ENCODE results near the gene NELL1. TPM values are rescaled to one million over a fixed set of nuclear protein-coding genes. Genes with fewer than 3 reads are reported as not detected.

The NELL1 gene
- polyA plus RNA-seq, 3 donors: 1.7 to 3.0 (median 1.7) TPM

- no peak for DNase-seq (ENCODE audit: extremely low read depth in 1 of 11, low read depth in 9 of 11, low spot score in 4 of 11)
Observed at GRCh38 chr11:20754933-20755332, 85.5 kb downstream of the NELL1 start.

DNA sequence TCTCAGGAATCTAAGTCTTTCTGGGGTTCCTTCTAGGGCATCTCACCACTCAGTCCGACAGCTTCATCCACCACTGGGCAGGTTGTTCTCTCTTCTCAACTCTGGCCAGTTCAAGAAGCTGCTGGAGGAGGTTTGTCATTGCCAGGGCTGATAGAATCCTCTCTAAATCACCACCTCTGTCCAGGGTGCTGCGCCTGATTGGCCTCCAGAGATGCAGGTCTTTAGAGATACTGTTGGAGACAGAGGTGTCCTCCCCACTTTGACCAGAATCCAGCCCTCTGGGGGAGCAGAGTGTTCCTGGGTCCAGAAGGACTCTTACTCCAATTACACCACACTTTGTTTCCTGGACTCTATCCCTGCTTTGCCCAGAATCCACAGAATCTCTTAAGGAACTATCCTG, 90.2 kb downstream of the NELL1 start:
- no peak for DNase-seq (ENCODE audit: extremely low read depth in 1 of 11, low read depth in 9 of 11, low spot score in 4 of 11)

GRCh38 chr11:20760811-20761210, 91.4 kb downstream of the NELL1 start:
- no peak for DNase-seq (ENCODE audit: extremely low read depth in 1 of 11, low read depth in 9 of 11, low spot score in 4 of 11)

- DNase-seq (ENCODE audit: extremely low read depth in 1 of 11, low read depth in 9 of 11, low spot score in 4 of 11): no peak
Observed at GRCh38 chr11:20762116-20762844, 92.9 kb downstream of the NELL1 start.

DNA sequence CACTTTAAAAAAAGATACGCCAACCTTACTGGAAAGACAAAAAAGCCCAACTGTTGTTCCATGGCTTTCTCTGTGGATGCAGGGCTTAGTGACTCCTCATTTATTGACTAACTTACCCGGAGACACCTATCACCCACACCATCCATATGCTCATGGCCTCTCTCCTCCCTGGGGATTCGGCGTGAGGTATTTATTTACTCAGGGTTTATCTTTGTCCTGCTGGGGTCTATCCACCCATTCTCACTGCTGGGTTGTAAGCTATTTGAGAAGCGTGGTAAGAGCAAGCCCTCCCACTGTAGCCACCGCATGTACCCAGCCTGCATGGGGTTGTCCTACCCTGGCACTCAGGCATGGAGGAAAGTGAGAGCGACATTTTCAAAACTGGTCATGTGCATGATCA, 93.6 kb downstream of the NELL1 start:
- no peak for DNase-seq (ENCODE audit: extremely low read depth in 1 of 11, low read depth in 9 of 11, low spot score in 4 of 11)

- no peak for DNase-seq (ENCODE audit: extremely low read depth in 1 of 11, low read depth in 9 of 11, low spot score in 4 of 11)
Observed at GRCh38 chr11:20770414-20770946, 101.1 kb downstream of the NELL1 start.

DNA sequence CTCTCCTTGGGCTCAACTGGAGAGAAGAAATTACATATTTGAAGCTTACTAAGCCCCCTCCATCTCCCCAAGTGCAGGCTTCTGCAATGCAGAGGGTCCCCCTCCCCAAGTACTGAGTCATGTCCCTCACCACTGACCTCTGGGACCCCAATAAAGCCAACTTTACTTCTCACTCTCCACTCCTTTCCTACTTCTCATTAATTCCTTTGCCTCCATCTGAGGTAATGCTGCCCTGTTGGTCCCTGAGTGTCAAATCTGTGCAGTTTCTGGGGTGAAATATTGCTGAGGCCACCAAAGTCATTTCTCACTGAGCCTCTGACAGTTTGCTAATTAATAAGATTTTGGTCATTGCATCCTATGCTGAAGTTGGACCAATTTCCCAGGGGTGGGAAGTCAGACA, 101.6 kb downstream of the NELL1 start:
- no peak for DNase-seq (ENCODE audit: extremely low read depth in 1 of 11, low read depth in 9 of 11, low spot score in 4 of 11)

GRCh38 chr11:20771681-20772080, 102.3 kb downstream of the NELL1 start:
- no peak for DNase-seq (ENCODE audit: extremely low read depth in 1 of 11, low read depth in 9 of 11, low spot score in 4 of 11)

GRCh38 chr11:20775331-20775730, 105.9 kb downstream of the NELL1 start:
- DNase-seq (ENCODE audit: extremely low read depth in 1 of 11, low read depth in 9 of 11, low spot score in 4 of 11): no peak

DNA sequence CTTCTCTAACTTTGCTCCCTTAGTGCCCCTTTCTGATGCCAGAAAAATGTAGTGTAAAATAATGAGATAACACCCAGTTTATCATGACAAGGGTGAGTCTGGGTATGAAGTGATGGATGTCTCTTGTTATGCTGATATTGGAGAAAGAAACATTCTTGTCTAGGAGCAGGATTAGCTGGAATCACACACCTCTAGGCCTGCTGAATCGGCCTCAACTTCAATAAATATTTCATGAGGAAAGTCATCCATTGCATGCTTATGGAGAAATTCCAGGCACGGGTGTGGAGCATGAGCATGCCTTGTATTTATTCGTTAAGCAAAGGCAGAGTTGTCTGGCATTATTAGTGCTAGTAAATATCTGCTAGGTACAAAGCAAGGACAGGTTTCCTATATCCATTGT, 113.4 kb downstream of the NELL1 start:
- no peak for DNase-seq (ENCODE audit: extremely low read depth in 1 of 11, low read depth in 9 of 11, low spot score in 4 of 11)

- no peak for DNase-seq (ENCODE audit: extremely low read depth in 1 of 11, low read depth in 9 of 11, low spot score in 4 of 11)
Observed at GRCh38 chr11:20783220-20783619, 113.8 kb downstream of the NELL1 start.

- no peak for DNase-seq (ENCODE audit: extremely low read depth in 1 of 11, low read depth in 9 of 11, low spot score in 4 of 11)
Observed at GRCh38 chr11:20790622-20791021, 121.2 kb downstream of the NELL1 start.

- no peak for DNase-seq (ENCODE audit: extremely low read depth in 1 of 11, low read depth in 9 of 11, low spot score in 4 of 11)
Observed at GRCh38 chr11:20795005-20795404, 125.6 kb downstream of the NELL1 start.

DNA sequence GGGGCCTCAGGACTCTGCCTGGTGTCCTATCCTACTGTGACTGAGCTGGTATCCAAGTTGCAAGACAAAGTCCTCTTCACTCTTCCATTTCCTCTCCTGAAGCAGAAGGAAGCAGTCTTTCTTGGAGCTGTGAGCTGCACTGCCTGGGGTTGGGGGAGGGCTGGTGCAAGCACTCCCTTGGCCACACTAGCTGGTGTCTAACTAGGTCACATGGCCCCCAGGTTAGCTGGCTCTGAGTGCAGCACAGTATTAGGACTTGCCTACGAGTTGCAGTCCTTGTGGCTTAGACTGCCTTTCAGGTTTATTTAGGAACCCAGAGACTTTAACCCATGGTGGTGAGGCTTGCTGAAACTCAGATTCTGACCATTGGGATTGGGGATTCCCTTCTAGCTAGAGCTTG, 138.9 kb downstream of the NELL1 start:
- no peak for DNase-seq (ENCODE audit: extremely low read depth in 1 of 11, low read depth in 9 of 11, low spot score in 4 of 11)

- DNase-seq (ENCODE audit: extremely low read depth in 1 of 11, low read depth in 9 of 11, low spot score in 4 of 11): no peak
Observed at GRCh38 chr11:20821046-20821445, 151.7 kb downstream of the NELL1 start.

DNA sequence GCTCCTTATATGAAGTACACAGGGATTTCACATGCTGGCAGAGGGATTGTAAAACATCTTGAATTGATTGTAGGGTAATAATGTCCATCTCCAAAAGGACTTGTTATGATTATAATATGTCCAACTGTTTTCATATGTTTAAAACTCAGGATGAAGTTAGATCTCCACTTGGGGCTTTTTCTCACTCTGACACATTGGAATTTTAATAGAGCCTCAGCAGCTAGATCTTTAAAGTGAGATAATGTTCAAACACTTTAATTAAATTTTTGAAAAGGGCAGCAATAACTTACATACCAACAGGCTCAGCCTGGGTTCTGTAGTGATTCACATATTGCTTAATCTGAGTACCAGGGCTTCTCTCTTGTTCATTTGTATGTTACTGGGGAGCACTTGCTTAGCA, 152.1 kb downstream of the NELL1 start:
- DNase-seq (ENCODE audit: extremely low read depth in 1 of 11, low read depth in 9 of 11, low spot score in 4 of 11): no peak

- DNase-seq (ENCODE audit: extremely low read depth in 1 of 11, low read depth in 9 of 11, low spot score in 4 of 11): no peak
Observed at GRCh38 chr11:20824773-20825172, 155.4 kb downstream of the NELL1 start.

GRCh38 chr11:20835561-20835960, 166.2 kb downstream of the NELL1 start:
- no peak for DNase-seq (ENCODE audit: extremely low read depth in 1 of 11, low read depth in 9 of 11, low spot score in 4 of 11)

DNA sequence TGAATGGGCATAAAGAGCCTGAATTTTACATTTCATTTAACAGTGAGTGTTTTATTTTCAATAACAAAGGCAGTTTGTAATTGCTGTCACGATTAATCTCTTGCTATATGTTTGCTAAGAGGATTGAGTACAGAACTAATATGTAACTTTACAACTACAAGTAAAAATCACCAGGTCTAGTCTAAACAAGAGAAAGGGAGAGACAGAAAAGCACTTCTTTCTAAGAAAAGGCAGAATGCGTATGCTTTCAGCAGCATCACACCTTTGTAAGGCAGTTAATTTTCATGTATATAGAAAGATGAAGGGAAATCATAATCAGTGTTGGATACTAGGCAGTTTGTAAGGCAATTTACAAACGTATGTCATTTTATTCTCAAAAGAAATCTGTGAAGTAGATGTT, 169.8 kb downstream of the NELL1 start:
- no peak for DNase-seq (ENCODE audit: extremely low read depth in 1 of 11, low read depth in 9 of 11, low spot score in 4 of 11)

DNA sequence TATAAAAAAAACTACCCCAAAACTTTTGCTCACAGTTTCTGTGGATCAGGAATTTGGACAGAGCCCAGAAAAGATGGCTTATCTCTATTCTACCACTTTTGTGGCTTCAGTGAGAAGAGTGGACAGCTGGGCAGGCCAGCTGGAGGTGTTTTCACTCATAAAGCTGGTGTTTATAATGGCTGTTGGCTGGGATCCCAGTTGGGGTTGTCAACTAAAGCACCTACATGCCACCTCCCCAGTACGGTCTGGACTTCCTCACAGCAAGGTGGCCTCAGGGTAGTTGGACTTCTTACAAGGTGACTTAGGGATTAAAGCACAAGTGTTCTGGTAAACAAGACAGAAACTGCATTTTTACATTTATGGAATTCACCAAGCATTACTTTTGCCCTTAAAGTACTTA, 171.0 kb downstream of the NELL1 start:
- no peak for DNase-seq (ENCODE audit: extremely low read depth in 1 of 11, low read depth in 9 of 11, low spot score in 4 of 11)

GRCh38 chr11:20844216-20844615, 174.8 kb downstream of the NELL1 start:
- DNase-seq (ENCODE audit: extremely low read depth in 1 of 11, low read depth in 9 of 11, low spot score in 4 of 11): no peak

Data from renal cortex interstitium (tissue), 11 donors.